Measurements from ENCODE around the gene NR5A2. TPM values are rescaled to one million over a fixed set of nuclear protein-coding genes. Genes with fewer than 3 reads are reported as not detected.

NR5A2 gene
- total RNA-seq, 1 experiment from 2014 or later: 22.3 TPM

DNA sequence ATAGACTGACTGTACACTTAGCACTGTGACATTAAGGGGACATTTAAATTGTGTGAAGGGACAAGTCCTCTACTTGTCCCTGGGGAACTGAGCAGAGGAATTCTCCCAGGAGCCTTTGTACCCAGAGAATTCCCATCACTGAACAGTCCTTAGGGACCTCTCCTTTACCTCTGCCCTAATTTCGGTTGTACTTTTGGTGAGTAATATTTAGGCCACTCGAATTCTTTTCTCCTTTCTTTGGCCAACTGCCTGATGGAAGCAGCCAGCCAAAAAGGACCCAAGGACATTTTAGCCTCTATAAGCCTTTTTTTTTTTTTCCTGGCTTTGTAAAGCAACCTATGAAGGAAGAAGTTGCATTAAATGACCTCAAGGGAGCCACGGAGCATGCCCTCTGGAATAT lies 71.5 kb downstream of the NR5A2 start (continued):
- TF ChIP-seq, protein P1, sequence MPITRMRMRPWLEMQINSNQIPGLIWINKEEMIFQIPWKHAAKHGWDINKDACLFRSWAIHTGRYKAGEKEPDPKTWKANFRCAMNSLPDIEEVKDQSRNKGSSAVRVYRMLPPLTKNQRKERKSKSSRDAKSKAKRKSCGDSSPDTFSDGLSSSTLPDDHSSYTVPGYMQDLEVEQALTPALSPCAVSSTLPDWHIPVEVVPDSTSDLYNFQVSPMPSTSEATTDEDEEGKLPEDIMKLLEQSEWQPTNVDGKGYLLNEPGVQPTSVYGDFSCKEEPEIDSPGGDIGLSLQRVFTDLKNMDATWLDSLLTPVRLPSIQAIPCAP (CRISPR knock-in tag; IDR thresholded peaks at IDR 0.05): no peak
- no peak for TF ChIP-seq MXD4 (CRISPR knock-in tag; IDR thresholded peaks at IDR 0.05; ENCODE audit: borderline replicate concordance)
- TF ChIP-seq ZNF671 (CRISPR knock-in tag; IDR thresholded peaks at IDR 0.05): no peak

DNA sequence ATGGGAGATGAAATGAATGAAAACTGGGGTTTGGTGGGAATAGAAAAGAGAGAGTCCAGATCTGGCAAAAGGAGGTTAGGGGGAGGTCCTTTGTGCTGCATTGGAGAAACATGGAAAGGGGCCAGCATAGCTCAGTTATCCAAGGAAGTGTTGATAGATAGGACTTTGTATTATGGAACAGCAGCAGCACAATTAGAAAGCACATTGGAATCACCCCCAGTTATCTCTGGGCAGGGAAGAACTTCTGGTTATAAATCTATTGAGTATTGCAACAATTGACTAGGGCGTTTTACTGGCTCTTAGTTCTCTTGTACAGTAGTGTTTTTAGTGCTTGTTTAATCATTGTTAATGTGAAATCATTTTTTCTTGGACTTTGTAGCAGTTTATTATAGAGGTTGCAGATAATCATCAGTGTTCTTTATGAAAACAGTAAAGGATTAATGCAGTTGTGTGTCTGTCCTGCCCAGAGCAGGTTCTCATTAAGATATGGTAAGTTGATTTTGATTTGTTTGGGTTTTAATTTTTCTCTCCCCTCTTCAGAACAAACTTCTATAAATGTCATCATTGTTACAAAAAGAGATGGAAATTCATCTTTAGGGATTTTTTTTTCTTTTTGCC lies 76.6 kb downstream of the NR5A2 start:
- CTCF ChIA-PET: no interaction called here
- POLR2A ChIA-PET: no interaction called here
- TF ChIP-seq ZNF396 (CRISPR knock-in tag; IDR thresholded peaks at IDR 0.05; ENCODE audit: borderline replicate concordance) (no peak), NFYB (CRISPR knock-in tag; conservative IDR thresholded peaks at IDR 0.05; ENCODE audit: low read depth) (no peak), ZNF263 (CRISPR knock-in tag; IDR thresholded peaks at IDR 0.05; ENCODE audit: low read depth) (no peak), GTF2I (CRISPR knock-in tag; conservative IDR thresholded peaks at IDR 0.05) (no peak), TP53 (CRISPR knock-in tag; IDR thresholded peaks at IDR 0.05) (no peak), FOXP1 (CRISPR knock-in tag; IDR thresholded peaks at IDR 0.05; ENCODE audit: borderline replicate concordance) (no peak), SP1 (CRISPR knock-in tag; conservative IDR thresholded peaks at IDR 0.05) (no peak), FOXJ3 (CRISPR knock-in tag; IDR thresholded peaks at IDR 0.05; ENCODE audit: borderline replicate concordance) (no peak), CREM (CRISPR knock-in tag; IDR thresholded peaks at IDR 0.05) (no peak)
- TF ChIP-seq, protein P2, sequence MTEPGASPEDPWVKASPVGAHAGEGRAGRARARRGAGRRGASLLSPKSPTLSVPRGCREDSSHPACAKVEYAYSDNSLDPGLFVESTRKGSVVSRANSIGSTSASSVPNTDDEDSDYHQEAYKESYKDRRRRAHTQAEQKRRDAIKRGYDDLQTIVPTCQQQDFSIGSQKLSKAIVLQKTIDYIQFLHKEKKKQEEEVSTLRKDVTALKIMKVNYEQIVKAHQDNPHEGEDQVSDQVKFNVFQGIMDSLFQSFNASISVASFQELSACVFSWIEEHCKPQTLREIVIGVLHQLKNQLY (CRISPR knock-in tag; IDR thresholded peaks at IDR 0.05): no peak
- TF ChIP-seq, protein P3, sequence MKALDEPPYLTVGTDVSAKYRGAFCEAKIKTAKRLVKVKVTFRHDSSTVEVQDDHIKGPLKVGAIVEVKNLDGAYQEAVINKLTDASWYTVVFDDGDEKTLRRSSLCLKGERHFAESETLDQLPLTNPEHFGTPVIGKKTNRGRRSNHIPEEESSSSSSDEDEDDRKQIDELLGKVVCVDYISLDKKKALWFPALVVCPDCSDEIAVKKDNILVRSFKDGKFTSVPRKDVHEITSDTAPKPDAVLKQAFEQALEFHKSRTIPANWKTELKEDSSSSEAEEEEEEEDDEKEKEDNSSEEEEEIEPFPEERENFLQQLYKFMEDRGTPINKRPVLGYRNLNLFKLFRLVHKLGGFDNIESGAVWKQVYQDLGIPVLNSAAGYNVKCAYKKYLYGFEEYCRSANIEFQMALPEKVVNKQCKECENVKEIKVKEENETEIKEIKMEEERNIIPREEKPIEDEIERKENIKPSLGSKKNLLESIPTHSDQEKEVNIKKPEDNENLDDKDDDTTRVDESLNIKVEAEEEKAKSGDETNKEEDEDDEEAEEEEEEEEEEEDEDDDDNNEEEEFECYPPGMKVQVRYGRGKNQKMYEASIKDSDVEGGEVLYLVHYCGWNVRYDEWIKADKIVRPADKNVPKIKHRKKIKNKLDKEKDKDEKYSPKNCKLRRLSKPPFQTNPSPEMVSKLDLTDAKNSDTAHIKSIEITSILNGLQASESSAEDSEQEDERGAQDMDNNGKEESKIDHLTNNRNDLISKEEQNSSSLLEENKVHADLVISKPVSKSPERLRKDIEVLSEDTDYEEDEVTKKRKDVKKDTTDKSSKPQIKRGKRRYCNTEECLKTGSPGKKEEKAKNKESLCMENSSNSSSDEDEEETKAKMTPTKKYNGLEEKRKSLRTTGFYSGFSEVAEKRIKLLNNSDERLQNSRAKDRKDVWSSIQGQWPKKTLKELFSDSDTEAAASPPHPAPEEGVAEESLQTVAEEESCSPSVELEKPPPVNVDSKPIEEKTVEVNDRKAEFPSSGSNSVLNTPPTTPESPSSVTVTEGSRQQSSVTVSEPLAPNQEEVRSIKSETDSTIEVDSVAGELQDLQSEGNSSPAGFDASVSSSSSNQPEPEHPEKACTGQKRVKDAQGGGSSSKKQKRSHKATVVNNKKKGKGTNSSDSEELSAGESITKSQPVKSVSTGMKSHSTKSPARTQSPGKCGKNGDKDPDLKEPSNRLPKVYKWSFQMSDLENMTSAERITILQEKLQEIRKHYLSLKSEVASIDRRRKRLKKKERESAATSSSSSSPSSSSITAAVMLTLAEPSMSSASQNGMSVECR (CRISPR knock-in tag; IDR thresholded peaks at IDR 0.05; ENCODE audit: borderline replicate concordance): no peak
- TF ChIP-seq, protein P4, sequence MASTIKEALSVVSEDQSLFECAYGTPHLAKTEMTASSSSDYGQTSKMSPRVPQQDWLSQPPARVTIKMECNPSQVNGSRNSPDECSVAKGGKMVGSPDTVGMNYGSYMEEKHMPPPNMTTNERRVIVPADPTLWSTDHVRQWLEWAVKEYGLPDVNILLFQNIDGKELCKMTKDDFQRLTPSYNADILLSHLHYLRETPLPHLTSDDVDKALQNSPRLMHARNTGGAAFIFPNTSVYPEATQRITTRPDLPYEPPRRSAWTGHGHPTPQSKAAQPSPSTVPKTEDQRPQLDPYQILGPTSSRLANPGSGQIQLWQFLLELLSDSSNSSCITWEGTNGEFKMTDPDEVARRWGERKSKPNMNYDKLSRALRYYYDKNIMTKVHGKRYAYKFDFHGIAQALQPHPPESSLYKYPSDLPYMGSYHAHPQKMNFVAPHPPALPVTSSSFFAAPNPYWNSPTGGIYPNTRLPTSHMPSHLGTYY (CRISPR knock-in tag; IDR thresholded peaks at IDR 0.05): no peak
- TF ChIP-seq, protein P5, sequence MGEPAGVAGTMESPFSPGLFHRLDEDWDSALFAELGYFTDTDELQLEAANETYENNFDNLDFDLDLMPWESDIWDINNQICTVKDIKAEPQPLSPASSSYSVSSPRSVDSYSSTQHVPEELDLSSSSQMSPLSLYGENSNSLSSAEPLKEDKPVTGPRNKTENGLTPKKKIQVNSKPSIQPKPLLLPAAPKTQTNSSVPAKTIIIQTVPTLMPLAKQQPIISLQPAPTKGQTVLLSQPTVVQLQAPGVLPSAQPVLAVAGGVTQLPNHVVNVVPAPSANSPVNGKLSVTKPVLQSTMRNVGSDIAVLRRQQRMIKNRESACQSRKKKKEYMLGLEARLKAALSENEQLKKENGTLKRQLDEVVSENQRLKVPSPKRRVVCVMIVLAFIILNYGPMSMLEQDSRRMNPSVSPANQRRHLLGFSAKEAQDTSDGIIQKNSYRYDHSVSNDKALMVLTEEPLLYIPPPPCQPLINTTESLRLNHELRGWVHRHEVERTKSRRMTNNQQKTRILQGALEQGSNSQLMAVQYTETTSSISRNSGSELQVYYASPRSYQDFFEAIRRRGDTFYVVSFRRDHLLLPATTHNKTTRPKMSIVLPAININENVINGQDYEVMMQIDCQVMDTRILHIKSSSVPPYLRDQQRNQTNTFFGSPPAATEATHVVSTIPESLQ (CRISPR knock-in tag; IDR thresholded peaks at IDR 0.05): no peak
- no peak for ATAC-seq
- Mint-ChIP-seq H3K9me3 (no peaks in the 10 kb centered on the region), H3K4me1 (peaks cover 13% of the 10 kb centered on the region), H3K27ac (no peak overlapping the region), H3K36me3 (peaks cover 9% of the 10 kb centered on the region; the same call in 1 of the 2 replicates), H3K4me3 (no peak overlapping the region), H3K27me3 (ENCODE audit: low read depth) (no peaks in the 10 kb centered on the region)
- DNase-seq (ENCODE audit: low spot score): no peak
